Pulmonary artery endothelial cell (primary cell): Measurements from ENCODE around the gene NR2F2. TPM values are rescaled to one million over a fixed set of nuclear protein-coding genes. Genes with fewer than 3 reads are reported as not detected.

ENCODE experiments used
- DNase-seq: peaks from one replicate; pipeline ENCODE4 v3.0.0-alpha.2; 2011; ENCODE audit warnings: low read depth, low spot score
- total RNA-seq: library from RNA; depleted of rRNA; stranded (reverse); fragments of >200 nt; gene quantifications from 2 replicates; pipeline ENCODE4 v1.2.3, GENCODE V29; 2014

The NR2F2 gene
- 13.6 and 22.9 TPM in 2 replicates for total RNA-seq

GRCh38 chr15:96330450-96331143 lies at the start of gene NR2F2:
NR2F2 (plus strand) TSS chr15:96330700; CDS start chr15:96332106, 1,406 bp downstream.
- DNase-seq: peak; percentile 98

GRCh38 chr15:96285305-96285704 lies 45.2 kb upstream of the NR2F2 start:
- DNase-seq: no peak

- no peak for DNase-seq
Observed at GRCh38 chr15:96285729-96286254, 44.7 kb upstream of the NR2F2 start.

- no peak for DNase-seq
Observed at GRCh38 chr15:96290679-96291078, 39.8 kb upstream of the NR2F2 start.

- DNase-seq: no peak
Observed at GRCh38 chr15:96292635-96293034, 37.9 kb upstream of the NR2F2 start.

GRCh38 chr15:96293441-96293840 lies 37.1 kb upstream of the NR2F2 start:
- DNase-seq: no peak

- no peak for DNase-seq
Observed at GRCh38 chr15:96294766-96295165, 35.7 kb upstream of the NR2F2 start.

- no peak for DNase-seq
Observed at GRCh38 chr15:96296264-96296663, 34.2 kb upstream of the NR2F2 start.

- no peak for DNase-seq
Observed at GRCh38 chr15:96297783-96298182, 32.7 kb upstream of the NR2F2 start.

- DNase-seq: no peak
Observed at GRCh38 chr15:96298217-96298616, 32.3 kb upstream of the NR2F2 start.

GRCh38 chr15:96300836-96301235 lies 29.7 kb upstream of the NR2F2 start:
- no peak for DNase-seq

- no peak for DNase-seq
Observed at GRCh38 chr15:96303503-96304056, 26.9 kb upstream of the NR2F2 start.

GRCh38 chr15:96304839-96305238 lies 25.7 kb upstream of the NR2F2 start:
- DNase-seq: no peak

- no peak for DNase-seq
Observed at GRCh38 chr15:96306321-96306720, 24.2 kb upstream of the NR2F2 start.

- DNase-seq: no peak
Observed at GRCh38 chr15:96307856-96308394, 22.6 kb upstream of the NR2F2 start.

GRCh38 chr15:96309143-96309660 lies 21.3 kb upstream of the NR2F2 start:
- DNase-seq: no peak

- DNase-seq: no peak
Observed at GRCh38 chr15:96311256-96311955, 19.1 kb upstream of the NR2F2 start.

- DNase-seq: no peak
Observed at GRCh38 chr15:96311956-96312294, 18.6 kb upstream of the NR2F2 start.

- no peak for DNase-seq
Observed at GRCh38 chr15:96312641-96313335, 17.7 kb upstream of the NR2F2 start.

- no peak for DNase-seq
Observed at GRCh38 chr15:96314518-96314917, 16.0 kb upstream of the NR2F2 start.

GRCh38 chr15:96314963-96315362 lies 15.5 kb upstream of the NR2F2 start:
- no peak for DNase-seq
